Endometrial microvascular endothelial cells (primary cell): Measurements from ENCODE around the gene FTO. TPM values are rescaled to one million over a fixed set of nuclear protein-coding genes. Genes with fewer than 3 reads are reported as not detected.
"Not testable (repeated sequence)": the region's sequence is repeated elsewhere in the genome, so short reads cannot be mapped to it uniquely, and the experiment has no call there.

ENCODE experiments used
- in situ Hi-C: cut with HindIII; loops from 2 replicates; pipeline ENCODE4 v1.10.0; 2017; ENCODE audit warnings: low sequenced_read_pairs, low pct_unique_long_range_greater_than_20kb; ENCODE audit errors: inconsistent ontology term
- total RNA-seq: library from RNA; depleted of rRNA; stranded (reverse); fragments of >200 nt; gene quantifications from one replicate; pipeline ENCODE4 v1.2.3, GENCODE V29; 2015; ENCODE audit errors: inconsistent ontology term

The FTO gene
- total RNA-seq, 1 donor from 2014 or later: 128 TPM

GRCh38 chr16:54181683-54182329 lies 477.9 kb downstream of the FTO start:
- in situ Hi-C loops: not testable (repeated sequence)

DNA sequence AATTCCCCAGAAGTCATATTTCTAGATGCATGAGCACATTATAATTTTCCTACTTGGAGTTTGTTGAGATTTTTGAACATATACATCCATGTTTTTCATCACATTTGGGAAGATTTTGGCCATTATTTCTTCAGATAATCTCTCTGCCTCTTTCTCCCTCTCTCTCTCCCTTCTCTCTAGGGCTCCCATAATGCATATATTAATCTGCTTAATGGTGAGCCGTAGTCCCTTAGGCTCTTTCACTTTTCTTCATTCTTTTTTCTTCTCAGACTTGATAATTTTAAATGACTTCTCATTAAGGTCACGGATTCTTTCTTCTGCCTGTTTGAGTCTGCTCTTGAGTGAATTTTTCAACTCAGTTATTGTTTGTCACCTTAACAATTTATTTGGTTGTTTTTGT lies 481.1 kb downstream of the FTO start:
- in situ Hi-C loops: no loop called here

GRCh38 chr16:54191163-54191562 lies 487.2 kb downstream of the FTO start:
- in situ Hi-C loops: no loop called here

- in situ Hi-C loops: no loop called here
Measured at GRCh38 chr16:54191592-54191991, 487.6 kb downstream of the FTO start.

GRCh38 chr16:54193013-54193664 lies 489.2 kb downstream of the FTO start:
- in situ Hi-C loops: no loop called here

DNA sequence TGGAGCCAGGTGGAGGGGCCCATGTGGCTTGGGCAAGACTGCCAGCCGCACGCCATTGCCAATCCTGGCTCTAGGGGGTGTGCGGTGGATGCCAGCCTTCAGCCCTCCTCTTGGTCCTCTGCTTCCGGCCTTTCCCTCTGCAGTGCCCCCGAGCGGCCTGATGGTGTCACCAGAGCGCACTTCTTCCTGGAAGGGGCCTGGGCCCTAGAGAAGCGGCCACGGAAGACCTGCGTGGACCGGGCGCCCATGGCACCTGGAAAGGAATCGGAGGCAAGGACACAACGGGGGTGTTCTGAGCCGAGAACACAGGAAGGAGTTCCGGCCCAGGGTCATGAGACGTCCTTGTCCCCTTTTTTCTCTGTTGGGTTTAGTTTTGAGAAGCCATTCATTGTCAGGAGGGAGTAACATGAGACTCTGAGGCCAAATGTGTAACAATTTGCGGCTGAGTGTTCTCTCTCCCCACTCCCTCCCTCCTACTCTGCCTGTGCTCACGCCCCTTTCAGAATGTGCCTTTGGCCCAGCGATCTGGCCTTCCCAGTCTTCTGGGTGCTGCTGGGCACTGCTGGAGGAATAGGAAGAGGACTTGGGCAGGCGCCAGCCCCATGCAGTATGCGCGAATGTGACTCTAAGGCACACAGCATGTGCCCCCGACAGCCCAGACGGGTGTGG lies 489.8 kb downstream of the FTO start:
- in situ Hi-C loops: no loop called here

DNA sequence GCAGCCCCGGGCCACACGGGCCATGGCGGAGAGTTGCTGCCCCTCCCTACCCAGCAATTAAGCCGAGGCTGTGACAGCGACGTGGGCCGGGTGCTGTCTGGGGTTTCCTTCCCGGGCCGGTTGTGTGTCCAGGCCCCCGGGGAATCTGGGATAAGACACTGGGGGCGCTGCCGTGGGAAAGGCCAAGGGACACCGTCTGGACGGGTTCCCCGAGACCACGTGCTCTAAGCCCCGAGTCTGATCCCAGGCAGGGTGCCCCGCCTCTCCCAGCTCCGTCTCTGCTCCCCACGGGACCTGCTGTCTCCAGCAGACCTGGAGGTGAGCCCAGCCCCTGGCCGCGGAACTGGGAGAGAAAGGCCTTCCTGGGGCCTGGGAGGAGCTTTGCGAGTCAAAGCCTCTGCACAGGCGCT lies 490.4 kb downstream of the FTO start:
- in situ Hi-C loops: no loop called here

DNA sequence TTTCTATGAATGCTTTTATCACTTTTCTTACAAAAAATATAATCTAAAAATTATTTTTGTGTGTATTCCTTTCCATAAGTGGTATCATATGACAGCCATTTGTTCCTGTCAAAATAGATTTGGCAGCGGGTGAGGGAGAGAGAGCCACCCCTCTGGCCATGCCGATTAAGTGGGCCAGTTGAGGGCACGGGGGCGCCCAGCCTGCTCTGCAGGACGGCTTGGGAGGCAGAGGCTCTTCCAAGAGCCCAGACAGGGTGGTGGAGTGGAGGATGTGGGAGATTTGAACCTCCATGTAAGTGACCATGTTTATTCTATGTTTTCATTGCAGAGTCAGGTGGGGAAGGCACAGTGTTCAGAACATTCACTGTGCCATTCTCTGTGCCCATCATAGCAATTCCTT lies 493.8 kb downstream of the FTO start:
- in situ Hi-C loops: no loop called here

DNA sequence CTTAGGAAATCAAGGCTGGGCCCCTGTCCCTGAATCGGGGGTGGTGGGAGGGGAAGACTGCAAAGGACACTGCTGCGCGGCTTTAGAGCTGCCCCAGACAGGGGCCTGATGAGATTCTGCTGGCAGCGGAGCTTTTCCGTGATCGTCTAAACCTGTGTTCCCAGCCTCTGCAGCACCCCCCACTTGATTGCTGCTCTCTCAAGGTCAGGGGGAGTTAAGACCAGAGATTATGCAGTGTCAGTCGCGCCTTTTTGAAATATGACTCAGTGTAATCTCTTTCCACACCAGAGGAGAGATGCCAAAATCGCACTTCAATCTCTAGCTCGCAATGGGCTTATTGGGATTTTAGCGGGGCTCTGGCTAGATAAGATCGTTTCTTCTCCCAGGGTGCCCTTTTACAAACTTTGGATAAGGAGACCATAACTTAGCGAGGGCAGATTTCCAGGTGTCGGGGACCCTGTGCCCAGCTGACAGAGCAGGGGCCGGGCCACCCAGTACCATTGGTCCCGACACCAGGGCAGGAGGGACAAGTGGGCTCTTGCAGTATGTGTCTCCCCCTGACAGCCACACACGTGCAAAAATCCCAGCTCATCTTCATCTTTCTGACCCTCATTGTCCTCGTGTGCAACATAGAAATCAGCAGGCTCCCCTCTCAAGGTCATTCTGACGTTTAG lies 495.7 kb downstream of the FTO start:
- in situ Hi-C loops: no loop called here

- in situ Hi-C loops: no loop called here
Measured at GRCh38 chr16:54200161-54200534, 496.2 kb downstream of the FTO start.

- in situ Hi-C loops: no loop called here
Measured at GRCh38 chr16:54200720-54201119, 496.8 kb downstream of the FTO start.

DNA sequence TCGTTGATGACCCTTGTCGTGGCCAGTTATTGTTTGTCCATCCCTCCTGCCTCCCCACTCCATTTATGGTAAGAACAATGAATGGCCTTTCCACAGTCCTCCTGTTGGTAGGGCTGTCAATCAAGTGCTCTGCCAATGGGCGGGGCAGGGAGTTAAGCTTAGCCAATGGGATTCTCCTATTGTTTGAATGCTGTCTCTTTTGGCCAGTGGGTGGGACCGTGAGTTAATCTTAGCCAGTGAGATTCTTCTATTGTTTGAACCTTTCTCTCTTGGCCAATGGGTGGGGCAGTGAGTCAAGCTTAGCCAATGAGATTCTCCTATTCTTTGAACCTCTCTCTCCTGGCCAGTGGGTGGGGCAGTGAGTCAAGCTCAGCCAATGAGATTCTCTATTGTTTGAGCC lies 497.2 kb downstream of the FTO start:
- in situ Hi-C loops: no loop called here

Other genes starting within 250 kb of the FTO start
- gene AKTIP, start 200.9 kb upstream of the FTO start, total RNA-seq: 33.5 TPM
- 4.4 TPM for gene RPGRIP1L, start 297 bp upstream of the FTO start, total RNA-seq